Mammary epithelial cell (primary cell): ENCODE data around the gene FAU.

Source experiments
- EZH2 ChIP-seq: IDR thresholded peaks from 2 replicates; pipeline ENCODE4 v1.6.1; 2012; ENCODE audit warnings: low read length, inconsistent platforms, borderline replicate concordance
- TF ChIP-seq, protein P1 (sequence below), 2 donors: IDR thresholded peaks in 1 of 2; conservative IDR thresholded peaks in 1 of 2; 2 replicates each; pipeline ENCODE4 v1.5.1; 2011 to 2012; ENCODE audit warnings: inconsistent platforms in 2 of 2, low read length in 2 of 2, mild to moderate bottlenecking in 2 of 2, control low read depth in 1 of 2, low read depth in 1 of 2; ENCODE audit not compliant: insufficient read depth in 1 of 2; ENCODE audit errors: extremely low read depth in 1 of 2

DNA sequence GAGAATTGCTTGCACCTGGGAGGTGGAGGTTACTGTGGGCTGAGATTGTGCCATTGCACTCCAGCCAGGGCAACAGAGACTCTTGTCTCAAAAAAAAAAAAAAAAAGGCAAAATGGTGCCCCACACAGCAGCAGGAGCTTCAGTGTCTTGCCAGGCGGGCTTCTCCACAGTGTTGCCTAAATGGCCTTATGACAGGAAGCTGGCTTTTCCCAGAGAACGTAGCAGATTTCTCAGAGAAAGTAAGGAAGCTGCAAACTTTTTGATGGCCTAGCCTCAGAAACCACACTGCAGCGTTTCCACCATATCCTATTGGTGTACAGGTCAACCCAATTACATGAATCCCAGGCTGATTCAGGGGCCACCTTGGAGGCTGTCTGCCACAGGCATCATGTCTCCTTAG lies 35.4 kb upstream of the FAU start:
- TF ChIP-seq, protein P1, sequence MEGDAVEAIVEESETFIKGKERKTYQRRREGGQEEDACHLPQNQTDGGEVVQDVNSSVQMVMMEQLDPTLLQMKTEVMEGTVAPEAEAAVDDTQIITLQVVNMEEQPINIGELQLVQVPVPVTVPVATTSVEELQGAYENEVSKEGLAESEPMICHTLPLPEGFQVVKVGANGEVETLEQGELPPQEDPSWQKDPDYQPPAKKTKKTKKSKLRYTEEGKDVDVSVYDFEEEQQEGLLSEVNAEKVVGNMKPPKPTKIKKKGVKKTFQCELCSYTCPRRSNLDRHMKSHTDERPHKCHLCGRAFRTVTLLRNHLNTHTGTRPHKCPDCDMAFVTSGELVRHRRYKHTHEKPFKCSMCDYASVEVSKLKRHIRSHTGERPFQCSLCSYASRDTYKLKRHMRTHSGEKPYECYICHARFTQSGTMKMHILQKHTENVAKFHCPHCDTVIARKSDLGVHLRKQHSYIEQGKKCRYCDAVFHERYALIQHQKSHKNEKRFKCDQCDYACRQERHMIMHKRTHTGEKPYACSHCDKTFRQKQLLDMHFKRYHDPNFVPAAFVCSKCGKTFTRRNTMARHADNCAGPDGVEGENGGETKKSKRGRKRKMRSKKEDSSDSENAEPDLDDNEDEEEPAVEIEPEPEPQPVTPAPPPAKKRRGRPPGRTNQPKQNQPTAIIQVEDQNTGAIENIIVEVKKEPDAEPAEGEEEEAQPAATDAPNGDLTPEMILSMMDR (conservative IDR thresholded peaks at IDR 0.05 in 1 of 2, IDR thresholded peaks at IDR 0.05 in 1 of 2; ENCODE audit: extremely low read depth in 1 of 2, insufficient read depth in 1 of 2, low read depth in 1 of 2, low read length in 2 of 2) = no peak
- no peak for TF ChIP-seq EZH2
